ENCODE measurements around the gene GREM1. TPM values are rescaled to one million over a fixed set of nuclear protein-coding genes. Genes with fewer than 3 reads are reported as not detected.

Gene GREM1
- total and polyA plus RNA-seq, 9 of the 15 experiments (the other 6 are each of a cell fraction or from before 2014, with no cell fraction given), result 0.01 to 0.20 (median 0.06) TPM; not detected in 6

DNA sequence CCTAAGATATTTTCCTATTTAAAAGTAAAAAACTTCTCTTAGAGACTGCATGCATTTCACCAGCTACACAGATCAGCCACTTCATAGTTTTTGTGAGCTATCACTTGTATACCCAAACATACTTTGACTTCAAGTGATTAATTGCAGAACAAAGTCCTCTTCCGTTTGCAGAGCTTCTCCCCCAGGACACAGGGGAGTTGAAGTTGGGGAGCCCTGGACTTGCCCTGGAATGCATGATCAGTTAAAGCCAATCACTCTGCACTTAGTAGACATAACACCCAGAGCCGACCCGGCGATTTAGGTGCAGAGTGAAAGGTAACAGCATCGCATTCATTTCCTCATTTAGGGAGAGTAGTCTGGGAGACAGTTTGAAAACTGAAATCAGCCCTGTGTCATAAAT lies 70.1 kb downstream of the GREM1 start:
- intact Hi-C loops (cut with micrococcal nuclease) (no loop called here), in situ Hi-C loops (cut with MboI) (no loop called here)
- Histone ChIP-seq H3K79me2 (ENCODE audit: control insufficient read depth, insufficient read depth, low read length) (no peaks in the 10 kb centered on the region), H3K9me3 (replicated peaks; ENCODE audit: control insufficient read depth, insufficient read depth, low read depth, low read length) (no peaks in the 10 kb centered on the region), H4K20me1 (replicated peaks; ENCODE audit: control insufficient read depth, insufficient read depth, low read length) (no peaks in the 10 kb centered on the region), H3K27ac (ENCODE audit: extremely low read depth, low read depth, low read length) (no peak overlapping the region), H3K27me3 (ENCODE audit: control insufficient read depth in 2 of 2, insufficient read depth in 2 of 2, low read length in 2 of 2) (no peaks in the 10 kb centered on the region; a peak in 1 of 5 replicates), H3K4me2 (ENCODE audit: insufficient read depth, low read length) (no peak overlapping the region), H3K4me3 (no peak overlapping the region), H3K4me1 (replicated peaks in 1 of 2; ENCODE audit: control insufficient read depth in 2 of 2, insufficient read depth in 2 of 2, low read length in 2 of 2) (no peaks in the 10 kb centered on the region), H2AFZ (ENCODE audit: low read depth, low read length) (no peak overlapping the region), H3K36me3 (ENCODE audit: control insufficient read depth, insufficient read depth, low read length) (no peaks in the 10 kb centered on the region), H3K9me1 (ENCODE audit: control insufficient read depth, insufficient read depth, low read length) (no peaks in the 10 kb centered on the region), H3K9ac (ENCODE audit: insufficient read depth in 1 of 2, low read depth in 2 of 2, low read length in 2 of 2) (no peak overlapping the region)
- ChIA-PET CTCF (ENCODE audit: low intra/inter-chr PET ratio) (no interaction called here), POLR2A (interaction anchor here (0.7 kb wide), 1 partner anchor 54 kb away, joined by 3 read pairs; no protein-coding TSS in a partner anchor)
- no peak for ATAC-seq
- TF ChIP-seq, protein P1, sequence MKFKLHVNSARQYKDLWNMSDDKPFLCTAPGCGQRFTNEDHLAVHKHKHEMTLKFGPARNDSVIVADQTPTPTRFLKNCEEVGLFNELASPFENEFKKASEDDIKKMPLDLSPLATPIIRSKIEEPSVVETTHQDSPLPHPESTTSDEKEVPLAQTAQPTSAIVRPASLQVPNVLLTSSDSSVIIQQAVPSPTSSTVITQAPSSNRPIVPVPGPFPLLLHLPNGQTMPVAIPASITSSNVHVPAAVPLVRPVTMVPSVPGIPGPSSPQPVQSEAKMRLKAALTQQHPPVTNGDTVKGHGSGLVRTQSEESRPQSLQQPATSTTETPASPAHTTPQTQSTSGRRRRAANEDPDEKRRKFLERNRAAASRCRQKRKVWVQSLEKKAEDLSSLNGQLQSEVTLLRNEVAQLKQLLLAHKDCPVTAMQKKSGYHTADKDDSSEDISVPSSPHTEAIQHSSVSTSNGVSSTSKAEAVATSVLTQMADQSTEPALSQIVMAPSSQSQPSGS (CRISPR knock-in tag; IDR thresholded peaks at IDR 0.05), result no peak
- no peak for TF ChIP-seq PTBP1 (IDR thresholded peaks at IDR 0.05; ENCODE audit: low read depth, low read length)
- TF ChIP-seq, protein P2, sequence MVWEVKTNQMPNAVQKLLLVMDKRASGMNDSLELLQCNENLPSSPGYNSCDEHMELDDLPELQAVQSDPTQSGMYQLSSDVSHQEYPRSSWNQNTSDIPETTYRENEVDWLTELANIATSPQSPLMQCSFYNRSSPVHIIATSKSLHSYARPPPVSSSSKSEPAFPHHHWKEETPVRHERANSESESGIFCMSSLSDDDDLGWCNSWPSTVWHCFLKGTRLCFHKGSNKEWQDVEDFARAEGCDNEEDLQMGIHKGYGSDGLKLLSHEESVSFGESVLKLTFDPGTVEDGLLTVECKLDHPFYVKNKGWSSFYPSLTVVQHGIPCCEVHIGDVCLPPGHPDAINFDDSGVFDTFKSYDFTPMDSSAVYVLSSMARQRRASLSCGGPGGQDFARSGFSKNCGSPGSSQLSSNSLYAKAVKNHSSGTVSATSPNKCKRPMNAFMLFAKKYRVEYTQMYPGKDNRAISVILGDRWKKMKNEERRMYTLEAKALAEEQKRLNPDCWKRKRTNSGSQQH (CRISPR knock-in tag; IDR thresholded peaks at IDR 0.05), result no peak
- no peak for TF ChIP-seq ZNF384 (IDR thresholded peaks at IDR 0.05; ENCODE audit: low read depth, low read length)
- no peak for TF ChIP-seq ZNF444 (CRISPR knock-in tag; IDR thresholded peaks at IDR 0.05)
- no peak for TF ChIP-seq ZNF764 (CRISPR knock-in tag; IDR thresholded peaks at IDR 0.05; ENCODE audit: low read depth)
- TF ChIP-seq, protein P3, sequence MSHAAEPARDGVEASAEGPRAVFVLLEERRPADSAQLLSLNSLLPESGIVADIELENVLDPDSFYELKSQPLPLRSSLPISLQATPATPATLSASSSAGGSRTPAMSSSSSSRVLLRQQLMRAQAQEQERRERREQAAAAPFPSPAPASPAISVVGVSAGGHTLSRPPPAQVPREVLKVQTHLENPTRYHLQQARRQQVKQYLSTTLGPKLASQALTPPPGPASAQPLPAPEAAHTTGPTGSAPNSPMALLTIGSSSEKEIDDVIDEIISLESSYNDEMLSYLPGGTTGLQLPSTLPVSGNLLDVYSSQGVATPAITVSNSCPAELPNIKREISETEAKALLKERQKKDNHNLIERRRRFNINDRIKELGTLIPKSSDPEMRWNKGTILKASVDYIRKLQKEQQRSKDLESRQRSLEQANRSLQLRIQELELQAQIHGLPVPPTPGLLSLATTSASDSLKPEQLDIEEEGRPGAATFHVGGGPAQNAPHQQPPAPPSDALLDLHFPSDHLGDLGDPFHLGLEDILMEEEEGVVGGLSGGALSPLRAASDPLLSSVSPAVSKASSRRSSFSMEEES (CRISPR knock-in tag; IDR thresholded peaks at IDR 0.05), result no peak
- TF ChIP-seq SMC3 (conservative IDR thresholded peaks at IDR 0.05; ENCODE audit: insufficient read depth, low read depth, low read length), result no peak
- no peak for TF ChIP-seq EP400 (IDR thresholded peaks at IDR 0.05)
- TF ChIP-seq COPS2 (conservative IDR thresholded peaks at IDR 0.05), result no peak
- TF ChIP-seq IRF2 (CRISPR knock-in tag; IDR thresholded peaks at IDR 0.05), result no peak
- no peak for TF ChIP-seq MYC (IDR thresholded peaks at IDR 0.05; ENCODE audit: low read depth, low read length)
- no peak for TF ChIP-seq MYC (CRISPR knock-in tag; IDR thresholded peaks at IDR 0.05; ENCODE audit: borderline replicate concordance, low read depth)
- TF ChIP-seq GATA2 (CRISPR knock-in tag; IDR thresholded peaks at IDR 0.05), result no peak
- TF ChIP-seq, protein P4, sequence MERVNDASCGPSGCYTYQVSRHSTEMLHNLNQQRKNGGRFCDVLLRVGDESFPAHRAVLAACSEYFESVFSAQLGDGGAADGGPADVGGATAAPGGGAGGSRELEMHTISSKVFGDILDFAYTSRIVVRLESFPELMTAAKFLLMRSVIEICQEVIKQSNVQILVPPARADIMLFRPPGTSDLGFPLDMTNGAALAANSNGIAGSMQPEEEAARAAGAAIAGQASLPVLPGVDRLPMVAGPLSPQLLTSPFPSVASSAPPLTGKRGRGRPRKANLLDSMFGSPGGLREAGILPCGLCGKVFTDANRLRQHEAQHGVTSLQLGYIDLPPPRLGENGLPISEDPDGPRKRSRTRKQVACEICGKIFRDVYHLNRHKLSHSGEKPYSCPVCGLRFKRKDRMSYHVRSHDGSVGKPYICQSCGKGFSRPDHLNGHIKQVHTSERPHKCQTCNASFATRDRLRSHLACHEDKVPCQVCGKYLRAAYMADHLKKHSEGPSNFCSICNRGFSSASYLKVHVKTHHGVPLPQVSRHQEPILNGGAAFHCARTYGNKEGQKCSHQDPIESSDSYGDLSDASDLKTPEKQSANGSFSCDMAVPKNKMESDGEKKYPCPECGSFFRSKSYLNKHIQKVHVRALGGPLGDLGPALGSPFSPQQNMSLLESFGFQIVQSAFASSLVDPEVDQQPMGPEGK (CRISPR knock-in tag; IDR thresholded peaks at IDR 0.05; ENCODE audit: borderline replicate concordance), result no peak
- no peak for TF ChIP-seq NELFE (IDR thresholded peaks at IDR 0.05; ENCODE audit: insufficient read depth, insufficient read length)
- no peak for TF ChIP-seq EP300 (IDR thresholded peaks at IDR 0.05; ENCODE audit: low read length)
- 0% methylated on average over 5 of the region's 5 CpGs for WGBS (ENCODE audit: insufficient coverage, low coverage, missing lambda C conversion rate)
- no peak for FAIRE-seq
- no peak for DNase-seq (ENCODE audit: extremely low read depth in 1 of 4, low spot score in 3 of 4)
- BruUV-seq (replicated peaks), result no TSS peak

Measured in K562 (cell line).